HG03039 (cell line): ENCODE data around the gene ZSWIM4.

Experiments
- ATAC-seq: cut with Tn5 transposase; IDR thresholded peaks from one replicate; pipeline ENCODE4 v1.9.1; 2021; ENCODE audit warnings: mild to moderate bottlenecking, moderate library complexity; ENCODE audit not compliant: unreplicated experiment

ZSWIM4 gene

GRCh38 chr19:13870873-13871272 is 75.6 kb downstream of the ZSWIM4 start:
- ATAC-seq = no peak

DNA sequence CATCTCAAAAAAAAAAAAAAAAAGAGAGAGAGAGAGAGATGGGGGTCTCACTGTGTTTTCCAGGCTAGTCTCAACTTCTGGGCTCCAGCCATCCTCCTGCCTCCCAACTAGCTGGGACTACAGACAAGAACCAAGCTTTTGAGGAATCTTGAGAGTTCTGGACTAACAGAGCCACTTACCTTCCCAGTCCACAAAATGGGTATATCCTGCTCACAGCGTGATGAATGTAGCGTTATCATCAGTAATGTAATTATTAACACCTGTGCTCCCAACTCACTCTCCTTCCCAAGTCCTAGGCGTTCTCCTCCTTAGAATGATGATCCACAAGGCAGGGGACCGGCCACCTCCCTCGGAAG is 77.1 kb downstream of the ZSWIM4 start:
- no peak for ATAC-seq

GRCh38 chr19:13872695-13873389 is 77.6 kb downstream of the ZSWIM4 start:
- no peak for ATAC-seq

- no peak for ATAC-seq
These were observed 78.7 kb downstream of the ZSWIM4 start for GRCh38 chr19:13873834-13874515.

DNA sequence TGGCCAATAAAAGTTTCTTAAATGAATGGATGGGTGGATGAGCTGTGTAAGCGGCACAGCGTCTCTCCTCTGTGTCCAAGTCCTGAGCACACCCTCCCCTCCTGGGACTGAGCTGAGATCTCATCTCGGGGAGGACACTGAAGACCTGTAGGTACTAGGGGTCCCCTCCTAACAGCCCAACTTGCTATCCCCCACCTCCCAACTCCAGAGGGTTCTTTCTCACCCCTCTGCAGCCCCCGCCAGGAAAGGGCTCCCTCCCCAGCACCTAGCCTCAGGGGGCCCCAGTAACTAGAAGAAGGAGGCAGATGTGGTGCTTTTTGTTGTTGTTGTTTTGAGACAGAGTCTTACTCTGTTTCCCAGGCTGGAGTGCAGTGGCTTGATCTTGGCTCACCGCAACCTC is 80.6 kb downstream of the ZSWIM4 start:
- ATAC-seq = no peak

DNA sequence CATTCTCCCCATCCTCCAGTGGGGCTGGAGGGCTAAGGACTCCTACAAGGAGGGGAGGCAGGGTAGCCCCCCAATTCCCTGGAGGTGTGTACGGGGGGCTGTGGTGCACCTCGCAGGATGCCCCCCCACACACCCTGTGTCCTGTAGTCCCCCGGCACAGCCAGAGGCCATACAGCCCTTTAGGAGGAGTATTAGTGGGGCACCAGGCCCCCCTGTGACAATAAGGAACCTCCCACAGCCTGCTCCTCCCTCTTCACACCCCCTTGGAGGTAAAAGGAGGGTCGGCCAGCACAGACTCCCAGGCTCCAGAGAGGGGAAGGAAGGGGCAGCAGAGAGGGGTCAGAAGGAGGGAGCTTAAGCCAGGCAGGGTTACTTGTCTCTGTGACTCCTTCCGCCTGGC is 81.6 kb downstream of the ZSWIM4 start, which contains the start of gene NANOS3:
Gene NANOS3, plus strand, starts transcription at position 301 of the 400 bp plus-strand sequence. CDS start 115 bp downstream, outside the sequence.
- ATAC-seq = no peak

- ATAC-seq = no peak
These were observed 82.1 kb downstream of the ZSWIM4 start for GRCh38 chr19:13877303-13877702.

GRCh38 chr19:13880059-13881043 is 85.1 kb downstream of the ZSWIM4 start:
- peak; percentile 91 for ATAC-seq

- ATAC-seq = no peak
These were observed 86.0 kb downstream of the ZSWIM4 start for GRCh38 chr19:13881251-13881691.
